Muscle layer of colon (tissue), 2 donors: Measurements from ENCODE around the gene TSTD1.
A peak's percentile ranks its signal among the peaks of the same experiment; 100 is the strongest.

ENCODE experiments used
- H3K27ac ChIP-seq: one replicate; pipeline ENCODE4 v1.7.0; 2013; ENCODE audit warnings: low read depth, mild to moderate bottlenecking, low read length, moderate library complexity
- H3K27me3 ChIP-seq, 2 donors: one replicate each; pipeline ENCODE4 v1.7.0; 2013; ENCODE audit warnings: low read length in 2 of 2, mild to moderate bottlenecking in 2 of 2; ENCODE audit not compliant: insufficient read depth in 2 of 2, control insufficient read depth in 1 of 2
- H3K36me3 ChIP-seq: one replicate; pipeline ENCODE4 v1.7.0; 2013; ENCODE audit warnings: mild to moderate bottlenecking, low read length; ENCODE audit not compliant: insufficient read depth
- H3K4me1 ChIP-seq: one replicate; pipeline ENCODE4 v1.7.0; 2013; ENCODE audit warnings: mild to moderate bottlenecking, low read length; ENCODE audit not compliant: insufficient read depth
- H3K4me3 ChIP-seq, 2 donors: one replicate each; pipeline ENCODE4 v1.7.0; 2013; ENCODE audit warnings: low read length in 2 of 2, low read depth in 1 of 2, mild to moderate bottlenecking in 1 of 2, moderate library complexity in 1 of 2
- H3K9ac ChIP-seq: one replicate; pipeline ENCODE4 v1.7.0; 2013; ENCODE audit warnings: low read length
- H3K9me3 ChIP-seq: one replicate; pipeline ENCODE4 v1.7.0; 2013; ENCODE audit warnings: mild to moderate bottlenecking, low read length
- donor health status: abdominal sarcoma.
- donor health status: Adenocarcinoma of cecum.

Gene TSTD1

GRCh38 chr1:161077426-161077825 lies 38.7 kb upstream of the TSTD1 start:
- Histone ChIP-seq H3K36me3 (no peaks in the 10 kb centered on the region), H3K9ac (no peak overlapping the region), H3K4me1 (no peaks in the 10 kb centered on the region), H3K27ac (no peak overlapping the region), H3K4me3 (no peak overlapping the region), H3K27me3 (peaks cover 0 to 6% of the 10 kb centered on the region in 2 donors), H3K9me3 (no peaks in the 10 kb centered on the region)

- no peaks in the 10 kb centered on the region for H3K9me3 ChIP-seq
- no peaks in the 10 kb centered on the region for H3K36me3 ChIP-seq
- no peaks in the 10 kb centered on the region for H3K4me1 ChIP-seq
These were observed 37.6 kb upstream of the TSTD1 start for GRCh38 chr1:161076410-161076809.

GRCh38 chr1:161074676-161075368 lies 36.1 kb upstream of the TSTD1 start:
- Histone ChIP-seq H3K4me1 (no peaks in the 10 kb centered on the region), H3K4me3 (no peak overlapping the region), H3K27ac (no peak overlapping the region), H3K27me3 (peaks cover 0 to 6% of the 10 kb centered on the region in 2 donors), H3K9ac (no peak overlapping the region), H3K9me3 (no peaks in the 10 kb centered on the region), H3K36me3 (no peaks in the 10 kb centered on the region)

More at GRCh38 chr1:161076410-161076809, 37.6 kb upstream of the TSTD1 start:
- Histone ChIP-seq H3K4me3 (no peak overlapping the region), H3K27me3 (peaks cover 0 to 6% of the 10 kb centered on the region in 2 donors), H3K27ac (no peak overlapping the region), H3K9ac (no peak overlapping the region)

GRCh38 chr1:161073474-161074121 lies 34.8 kb upstream of the TSTD1 start:
- Histone ChIP-seq H3K36me3 (no peaks in the 10 kb centered on the region), H3K4me3 (no peak overlapping the region), H3K27ac (no peak overlapping the region), H3K4me1 (no peaks in the 10 kb centered on the region), H3K27me3 (no peaks in the 10 kb centered on the region), H3K9me3 (no peaks in the 10 kb centered on the region), H3K9ac (no peak overlapping the region)

- H3K9ac ChIP-seq, result no peak overlapping the region
- H3K9me3 ChIP-seq, result no peaks in the 10 kb centered on the region
- no peaks in the 10 kb centered on the region for H3K36me3 ChIP-seq
- H3K4me1 ChIP-seq, result no peaks in the 10 kb centered on the region
- no peak overlapping the region for H3K4me3 ChIP-seq
- H3K27ac ChIP-seq, result no peak overlapping the region
- no peaks in the 10 kb centered on the region for H3K27me3 ChIP-seq
These were observed 34.1 kb upstream of the TSTD1 start for GRCh38 chr1:161072751-161073449.

- Histone ChIP-seq H3K27ac (no peak overlapping the region), H3K36me3 (no peaks in the 10 kb centered on the region), H3K4me3 (no peak overlapping the region), H3K27me3 (no peaks in the 10 kb centered on the region), H3K9ac (no peak overlapping the region), H3K4me1 (no peaks in the 10 kb centered on the region), H3K9me3 (no peaks in the 10 kb centered on the region)
These were observed 33.2 kb upstream of the TSTD1 start for GRCh38 chr1:161071886-161072371.

GRCh38 chr1:161070761-161071160 lies 32.0 kb upstream of the TSTD1 start:
- no peak overlapping the region for H3K4me3 ChIP-seq

GRCh38 chr1:161069731-161070270 lies 31.0 kb upstream of the TSTD1 start, which contains the start of gene ARHGAP30:
Gene ARHGAP30 (minus strand): TSS chr1:161069891. CDS start chr1:161069624, 267 bp downstream.
- Histone ChIP-seq H3K4me1 (no peaks in the 10 kb centered on the region), H3K36me3 (no peaks in the 10 kb centered on the region), H3K27ac (peak within 1 kb of the TSS; percentile 63), H3K4me3 (peak within 1 kb of the TSS in 1 of 2 donors; percentile 27), H3K27me3 (no peaks in the 10 kb centered on the region), H3K9ac (no peak within 1 kb of the TSS), H3K9me3 (no peaks in the 10 kb centered on the region)

More at GRCh38 chr1:161070761-161071160, 32.0 kb upstream of the TSTD1 start:
- Histone ChIP-seq H3K27ac (no peak overlapping the region), H3K27me3 (no peaks in the 10 kb centered on the region), H3K9me3 (no peaks in the 10 kb centered on the region), H3K9ac (no peak overlapping the region), H3K4me1 (no peaks in the 10 kb centered on the region), H3K36me3 (no peaks in the 10 kb centered on the region)

GRCh38 chr1:161069241-161069640 lies 30.5 kb upstream of the TSTD1 start:
- Histone ChIP-seq H3K27ac (peak overlapping the region; percentile 63), H3K9ac (no peak overlapping the region), H3K4me3 (peak overlapping the region in 1 of 2 donors; percentile 27), H3K9me3 (no peaks in the 10 kb centered on the region), H3K27me3 (no peaks in the 10 kb centered on the region), H3K36me3 (no peaks in the 10 kb centered on the region), H3K4me1 (no peaks in the 10 kb centered on the region)

GRCh38 chr1:161068306-161069234 lies 29.8 kb upstream of the TSTD1 start:
- no peak overlapping the region for H3K9ac ChIP-seq

More at GRCh38 chr1:161068306-161069234, 29.8 kb upstream of the TSTD1 start:
- Histone ChIP-seq H3K27ac (no peak overlapping the region), H3K4me1 (no peaks in the 10 kb centered on the region), H3K9me3 (no peaks in the 10 kb centered on the region), H3K27me3 (no peaks in the 10 kb centered on the region), H3K36me3 (no peaks in the 10 kb centered on the region), H3K4me3 (peak overlapping the region in 1 of 2 donors; percentile 27)
